SK-N-SH (cell line): Measurements from ENCODE around the gene MAPK8IP3. TPM values are rescaled to one million over a fixed set of nuclear protein-coding genes. Genes with fewer than 3 reads are reported as not detected.

Source experiments
- CTCF ChIA-PET: fragments of 300-600, 350-600 bp; formaldehyde crosslinking; extraction: SDS; loops from one replicate; lab custom pipeline; 2021; lab: Yijun Ruan, JAX
- POLR2A ChIA-PET: fragments of 350-600 bp; sonication (Branson Sonifier 250); formaldehyde crosslinking; extraction: SDS; loops from one replicate; lab custom pipeline; 2020; ENCODE audit warnings: antibody characterized with exemption, inconsistent platforms; lab: Yijun Ruan, JAX
- DNase-seq: peaks from one replicate; pipeline ENCODE4 v3.0.0; 2012
- H2AFZ ChIP-seq: fragments of 200-600 bp; sonication (generic); 2 replicates; pipeline ENCODE4 v1.8.1; 2016; ENCODE audit warnings: antibody characterized with exemption, mild to moderate bottlenecking, low read depth
- H3F3A ChIP-seq: fragments of 200-600 bp; sonication (generic); replicated peaks from 2 replicates; pipeline ENCODE3; 2016; ENCODE audit warnings: antibody characterized with exemption, mild to moderate bottlenecking; ENCODE audit not compliant: insufficient read depth
- H3K27ac ChIP-seq, 2 experiments: fragments of 200-500 bp in 1 of 2; fragments of 200-600 bp in 1 of 2; sonication (Bioruptor generic) in 1 of 2; sonication (generic), shearing (Covaris generic) in 1 of 2; 2 replicates each; pipeline versions ENCODE4 v1.5.1 to v1.6.1; 2014 to 2016; ENCODE audit warnings: low read depth in 2 of 2, inconsistent platforms in 1 of 2, low read length in 1 of 2, mild to moderate bottlenecking in 1 of 2, mixed read lengths in 1 of 2
- H3K27me3 ChIP-seq: fragments of 200-600 bp; sonication (generic), shearing (Covaris generic); 2 replicates; pipeline ENCODE4 v1.6.1; 2016; ENCODE audit warnings: mixed run types; ENCODE audit not compliant: insufficient read depth
- H3K36me3 ChIP-seq, 2 experiments: fragments of 200-500 bp in 1 of 2; fragments of 200-600 bp in 1 of 2; sonication (Bioruptor generic) in 1 of 2; sonication (generic) in 1 of 2; replicated peaks in 1 of 2; 2 replicates each; pipeline versions ENCODE3 to v1.5.1; 2014 to 2016; ENCODE audit warnings: low read length in 1 of 2, mild to moderate bottlenecking in 1 of 2; ENCODE audit not compliant: insufficient read depth in 2 of 2, control insufficient read depth in 1 of 2
- H3K4me1 ChIP-seq, 2 experiments: fragments of 200-500 bp in 1 of 2; fragments of 200-600 bp in 1 of 2; sonication (Bioruptor generic) in 1 of 2; sonication (generic), shearing (Covaris generic) in 1 of 2; 2 replicates each; pipeline versions ENCODE4 v1.5.1 to v1.6.1; 2014 to 2016; ENCODE audit warnings: low read depth in 1 of 2, low read length in 1 of 2, mixed run types in 1 of 2; ENCODE audit not compliant: insufficient read depth in 2 of 2, control insufficient read depth in 1 of 2
- H3K4me2 ChIP-seq: fragments of 200-600 bp; sonication (generic), shearing (Covaris generic); 2 replicates; pipeline ENCODE4 v1.6.1; 2017; ENCODE audit warnings: mixed run types
- H3K4me3 ChIP-seq, 2 experiments: fragments of 200-500 bp in 1 of 2; fragments of 200-600 bp in 1 of 2; sonication (Bioruptor generic) in 1 of 2; sonication (generic), shearing (Covaris generic) in 1 of 2; 2 replicates each; pipeline versions ENCODE4 v1.5.1 to v1.8.1; 2014 to 2016; ENCODE audit warnings: low read depth in 2 of 2, inconsistent platforms in 1 of 2, low read length in 1 of 2, mild to moderate bottlenecking in 1 of 2, mixed read lengths in 1 of 2, moderate library complexity in 1 of 2
- H3K79me2 ChIP-seq: fragments of 200-600 bp; sonication (generic); 2 replicates; pipeline ENCODE4 v1.8.1; 2017; ENCODE audit warnings: mild to moderate bottlenecking; ENCODE audit not compliant: insufficient read depth
- H3K9ac ChIP-seq: fragments of 200-600 bp; sonication (generic); 2 replicates; pipeline ENCODE4 v1.6.1; 2017; ENCODE audit warnings: mixed run types
- H3K9me2 ChIP-seq: fragments of 200-600 bp; sonication (generic); 2 replicates; pipeline ENCODE4 v1.6.1; 2017; ENCODE audit warnings: mixed run types
- H3K9me3 ChIP-seq: fragments of 200-600 bp; sonication (generic); 2 replicates; pipeline ENCODE4 v1.6.1; 2017; ENCODE audit warnings: mixed run types, mild to moderate bottlenecking, moderate library complexity
- H4K20me1 ChIP-seq: fragments of 200-600 bp; sonication (generic); 2 replicates; pipeline ENCODE4 v1.6.1; 2017; ENCODE audit warnings: mild to moderate bottlenecking, mixed run types; ENCODE audit not compliant: insufficient read depth
- CHD2 ChIP-seq: fragments of 150-350 bp; IDR thresholded peaks from 2 replicates; pipeline ENCODE4 v1.6.1; 2018; ENCODE audit warnings: low read length; ENCODE audit not compliant: partially characterized antibody
- ELF1 ChIP-seq: IDR thresholded peaks from 2 replicates; pipeline ENCODE4 v1.4.0; 2012
- FOSL2 ChIP-seq: IDR thresholded peaks from 2 replicates; pipeline ENCODE4 v1.4.0; 2012; ENCODE audit warnings: low read depth, mild to moderate bottlenecking, moderate library complexity, borderline replicate concordance
- FOXJ3 ChIP-seq: sonication (generic); formaldehyde crosslinking; IDR thresholded peaks from 2 replicates; pipeline ENCODE4 v1.5.1; 2020; ENCODE audit warnings: mild to moderate bottlenecking, missing genetic modification reagents
- IRF3 ChIP-seq: fragments of 150-350 bp; IDR thresholded peaks from 2 replicates; pipeline ENCODE4 v1.6.1; 2016; ENCODE audit warnings: mild to moderate bottlenecking, low read depth, low read length
- MAX ChIP-seq: IDR thresholded peaks from 2 replicates; pipeline ENCODE4 v1.4.0; 2012; ENCODE audit warnings: low read depth
- MXI1 ChIP-seq: IDR thresholded peaks from 2 replicates; pipeline ENCODE4 v1.6.1; 2012; ENCODE audit warnings: mild to moderate bottlenecking, low read depth, low read length, improper control_type of control experiment
- NRF1 ChIP-seq: IDR thresholded peaks from 2 replicates; pipeline ENCODE4 v1.6.1; 2012; ENCODE audit warnings: low read depth, mild to moderate bottlenecking, low read length
- PBX3 ChIP-seq: IDR thresholded peaks from 2 replicates; pipeline ENCODE4; 2012
- POLR2AphosphoS5 ChIP-seq: IDR thresholded peaks from 2 replicates; pipeline ENCODE4 v1.6.1; 2012; ENCODE audit warnings: low read depth, low read length
- RCOR1 ChIP-seq: fragments of 150-350 bp; IDR thresholded peaks from 2 replicates; pipeline ENCODE4 v1.6.1; 2017; ENCODE audit warnings: antibody characterized with exemption, low read length
- RFX5 ChIP-seq: IDR thresholded peaks from 2 replicates; pipeline ENCODE4 v1.6.1; 2012; ENCODE audit warnings: mild to moderate bottlenecking, improper control_type of control experiment, low read length
- SIN3A ChIP-seq: IDR thresholded peaks from 2 replicates; pipeline ENCODE4 v1.6.1; 2012; ENCODE audit warnings: low read depth, mild to moderate bottlenecking, low read length, moderate library complexity, borderline replicate concordance
- SMC3 ChIP-seq: IDR thresholded peaks from 2 replicates; pipeline ENCODE4 v1.6.1; 2012; ENCODE audit warnings: low read depth, low read length, improper control_type of control experiment
- TCF12 ChIP-seq: IDR thresholded peaks from 2 replicates; pipeline ENCODE4 v1.4.0; 2012
- TEAD4 ChIP-seq: IDR thresholded peaks from 2 replicates; pipeline ENCODE4 v1.4.0; 2012; ENCODE audit warnings: mild to moderate bottlenecking, borderline replicate concordance; ENCODE audit not compliant: insufficient read depth
- USF2 ChIP-seq: fragments of 150-350 bp; IDR thresholded peaks from 2 replicates; pipeline ENCODE4 v1.6.1; 2017; ENCODE audit warnings: antibody characterized with exemption, low read length, low read depth, borderline replicate concordance
- YY1 ChIP-seq: IDR thresholded peaks from 2 replicates; pipeline ENCODE4 v1.4.0; 2012; ENCODE audit warnings: low read depth, mild to moderate bottlenecking
- WGBS: methylation state at CpG from one replicate; pipeline ENCODE4 v1.1.6; 2017; ENCODE audit warnings: low lambda C conversion rate; 5-methylcytosine and 5-hydroxymethylcytosine counted together
- polyA plus RNA-seq, 3 experiments: library from polyadenylated mRNA; depleted of rRNA; stranded (reverse); fragments of >200 nt; gene quantifications; 2 replicates each; pipeline ENCODE4 v1.2.3, GENCODE V29; 2012
- TF ChIP-seq, protein P1 (sequence below): IDR thresholded peaks from 2 replicates; pipeline ENCODE4 v1.4.0; 2012; ENCODE audit warnings: low read depth, borderline replicate concordance

Gene MAPK8IP3
- polyA plus RNA-seq, 1 of the 3 experiments (the other 2 are of a cell fraction): 57.3 TPM

DNA sequence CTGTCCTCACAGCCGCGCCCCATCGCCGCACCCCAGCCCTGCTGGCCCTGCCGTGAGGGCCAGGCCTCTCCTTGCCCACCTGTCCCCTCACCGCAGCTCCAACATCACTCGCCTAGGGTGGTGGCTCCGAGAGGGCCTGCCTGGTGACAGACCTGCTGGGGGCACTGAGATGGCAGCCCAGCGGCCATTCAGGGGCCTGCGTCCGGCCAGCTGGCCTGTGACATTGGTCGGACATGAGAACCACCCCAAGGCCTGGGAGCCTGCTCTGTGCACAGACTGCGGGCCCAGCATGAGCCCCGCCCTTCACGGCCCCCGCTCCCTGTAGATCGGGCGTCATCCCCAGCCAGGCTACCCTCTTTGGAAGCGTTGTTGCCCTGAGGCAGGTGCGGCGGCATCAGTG, 53.5 kb downstream of the MAPK8IP3 start:
- Histone ChIP-seq H3K4me1 (no peaks in the 10 kb centered on the region), H4K20me1 (no peaks in the 10 kb centered on the region), H3K27me3 (no peaks in the 10 kb centered on the region), H3K36me3 (peaks cover 0 to 46% of the 10 kb centered on the region in 2 experiments), H3K79me2 (no peaks in the 10 kb centered on the region; the same call in 1 of the 2 replicates), H3K9me3 (no peaks in the 10 kb centered on the region), H3K9me2 (no peaks in the 10 kb centered on the region), H3K4me2 (no peak overlapping the region), H3K27ac (no peak overlapping the region), H3F3A (no peaks in the 10 kb centered on the region), H3K9ac (no peak overlapping the region), H3K4me3 (no peak overlapping the region), H2AFZ (no peak overlapping the region)
- ChIA-PET POLR2A (no interaction called here), CTCF (no interaction called here)
- DNase-seq: no peak
- TF ChIP-seq CHD2: no peak
- no peak for TF ChIP-seq FOSL2
- TF ChIP-seq ELF1: no peak
- TF ChIP-seq USF2: no peak
- TF ChIP-seq MXI1: no peak
- TF ChIP-seq, protein P1, sequence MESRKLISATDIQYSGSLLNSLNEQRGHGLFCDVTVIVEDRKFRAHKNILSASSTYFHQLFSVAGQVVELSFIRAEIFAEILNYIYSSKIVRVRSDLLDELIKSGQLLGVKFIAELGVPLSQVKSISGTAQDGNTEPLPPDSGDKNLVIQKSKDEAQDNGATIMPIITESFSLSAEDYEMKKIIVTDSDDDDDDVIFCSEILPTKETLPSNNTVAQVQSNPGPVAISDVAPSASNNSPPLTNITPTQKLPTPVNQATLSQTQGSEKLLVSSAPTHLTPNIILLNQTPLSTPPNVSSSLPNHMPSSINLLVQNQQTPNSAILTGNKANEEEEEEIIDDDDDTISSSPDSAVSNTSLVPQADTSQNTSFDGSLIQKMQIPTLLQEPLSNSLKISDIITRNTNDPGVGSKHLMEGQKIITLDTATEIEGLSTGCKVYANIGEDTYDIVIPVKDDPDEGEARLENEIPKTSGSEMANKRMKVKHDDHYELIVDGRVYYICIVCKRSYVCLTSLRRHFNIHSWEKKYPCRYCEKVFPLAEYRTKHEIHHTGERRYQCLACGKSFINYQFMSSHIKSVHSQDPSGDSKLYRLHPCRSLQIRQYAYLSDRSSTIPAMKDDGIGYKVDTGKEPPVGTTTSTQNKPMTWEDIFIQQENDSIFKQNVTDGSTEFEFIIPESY: no peak
- TF ChIP-seq TCF12: no peak
- TF ChIP-seq NRF1: no peak
- no peak for TF ChIP-seq IRF3
- no peak for TF ChIP-seq RFX5
- no peak for TF ChIP-seq SIN3A
- no peak for TF ChIP-seq POLR2AphosphoS5
- no peak for TF ChIP-seq YY1
- no peak for TF ChIP-seq SMC3
- TF ChIP-seq TEAD4: no peak
- no peak for TF ChIP-seq MAX
- no peak for TF ChIP-seq PBX3
- TF ChIP-seq RCOR1: no peak
- no peak for TF ChIP-seq FOXJ3
- WGBS: 97% methylated on average over 10 of the region's 21 CpGs
